ENCODE data around the gene MIEN1.

Gene MIEN1

DNA sequence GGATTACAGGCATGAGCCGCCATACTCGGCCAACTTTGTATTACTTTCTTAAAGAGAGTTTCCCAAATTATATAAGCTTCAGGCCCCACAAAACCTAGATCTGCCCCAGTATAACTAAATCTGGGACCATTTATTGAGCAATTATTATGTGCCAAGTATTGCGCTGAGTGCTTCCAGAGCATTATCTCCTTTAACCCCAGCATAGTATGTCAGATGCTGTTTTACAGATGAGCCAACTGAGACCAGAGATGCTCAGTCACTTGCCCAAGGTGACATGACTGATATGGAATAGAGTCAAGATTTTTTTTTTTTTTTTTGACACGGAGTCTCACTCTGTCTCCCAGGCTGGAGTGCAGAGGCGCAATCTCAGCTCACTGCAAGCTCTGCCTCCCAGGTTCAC lies 32.4 kb downstream of the MIEN1 start:
- no peak for FAIRE-seq
- no peak for DNase-seq (ENCODE audit: insufficient read length)
- TF ChIP-seq POLR2A (IDR thresholded peaks at IDR 0.05; ENCODE audit: low read depth, low read length) (no peak), TAF1 (IDR thresholded peaks at IDR 0.05; ENCODE audit: borderline replicate concordance, low read depth, low read length) (no peak), POLR2AphosphoS5 (IDR thresholded peaks at IDR 0.05; ENCODE audit: low read depth, low read length) (no peak)

GRCh38 chr17:39696731-39697130 lies 33.6 kb downstream of the MIEN1 start:
- FAIRE-seq (no peak), DNase-seq (ENCODE audit: insufficient read length) (no peak)
- TF ChIP-seq POLR2AphosphoS5 (IDR thresholded peaks at IDR 0.05; ENCODE audit: low read depth, low read length) (no peak), POLR2A (IDR thresholded peaks at IDR 0.05; ENCODE audit: low read depth, low read length) (no peak), TAF1 (IDR thresholded peaks at IDR 0.05; ENCODE audit: borderline replicate concordance, low read depth, low read length) (no peak)

DNA sequence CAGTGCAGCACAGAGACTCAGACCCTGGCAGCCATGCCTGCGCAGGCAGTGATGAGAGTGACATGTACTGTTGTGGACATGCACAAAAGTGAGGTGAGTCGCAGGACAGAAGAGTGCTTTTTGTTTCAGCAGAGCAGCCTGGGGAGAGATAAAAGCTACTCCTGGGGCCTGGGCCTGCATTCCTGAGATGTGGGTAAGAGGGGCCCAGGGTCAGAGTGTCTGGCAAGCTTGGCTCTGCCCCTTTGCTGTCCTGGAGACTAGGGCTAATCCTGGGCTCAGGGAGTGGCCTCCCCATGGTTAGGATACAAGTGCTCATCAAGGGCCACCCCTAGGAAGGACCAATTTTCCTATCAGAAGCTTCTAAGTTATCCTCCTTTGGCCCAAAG lies 35.2 kb downstream of the MIEN1 start:
- TF ChIP-seq POLR2AphosphoS5 (IDR thresholded peaks at IDR 0.05; ENCODE audit: low read depth, low read length): no peak
- no peak for TF ChIP-seq TAF1 (IDR thresholded peaks at IDR 0.05; ENCODE audit: borderline replicate concordance, low read depth, low read length)
- TF ChIP-seq POLR2A (IDR thresholded peaks at IDR 0.05; ENCODE audit: low read depth, low read length): no peak
- FAIRE-seq: no peak
- DNase-seq (ENCODE audit: insufficient read length): no peak

- DNase-seq (ENCODE audit: insufficient read length) (no peak), FAIRE-seq (no peak)
- TF ChIP-seq TAF1 (IDR thresholded peaks at IDR 0.05; ENCODE audit: borderline replicate concordance, low read depth, low read length): no peak
- no peak for TF ChIP-seq POLR2AphosphoS5 (IDR thresholded peaks at IDR 0.05; ENCODE audit: low read depth, low read length)
- TF ChIP-seq POLR2A (IDR thresholded peaks at IDR 0.05; ENCODE audit: low read depth, low read length): no peak
Observed at GRCh38 chr17:39694593-39694992, 35.7 kb downstream of the MIEN1 start.

- TF ChIP-seq POLR2AphosphoS5 (IDR thresholded peaks at IDR 0.05; ENCODE audit: low read depth, low read length) (no peak), POLR2A (IDR thresholded peaks at IDR 0.05; ENCODE audit: low read depth, low read length) (no peak), TAF1 (IDR thresholded peaks at IDR 0.05; ENCODE audit: borderline replicate concordance, low read depth, low read length) (no peak)
- DNase-seq (ENCODE audit: insufficient read length) (no peak), FAIRE-seq (no peak)
Observed at GRCh38 chr17:39688945-39689344, 41.4 kb downstream of the MIEN1 start.

GRCh38 chr17:39688475-39688835 lies 41.9 kb downstream of the MIEN1 start:
- DNase-seq (ENCODE audit: insufficient read length) (no peak), FAIRE-seq (no peak)
- TF ChIP-seq POLR2AphosphoS5 (IDR thresholded peaks at IDR 0.05; ENCODE audit: low read depth, low read length) (no peak), POLR2A (IDR thresholded peaks at IDR 0.05; ENCODE audit: low read depth, low read length) (no peak), TAF1 (IDR thresholded peaks at IDR 0.05; ENCODE audit: borderline replicate concordance, low read depth, low read length) (no peak)

- DNase-seq (ENCODE audit: insufficient read length) (peak; percentile 90), FAIRE-seq (peak; percentile 90)
- peak; percentile 86 for TF ChIP-seq POLR2A (IDR thresholded peaks at IDR 0.05; ENCODE audit: low read depth, low read length)
- TF ChIP-seq TAF1 (IDR thresholded peaks at IDR 0.05; ENCODE audit: borderline replicate concordance, low read depth, low read length): peak; percentile 74; the same call in 1 of the 2 replicates
- peak; percentile 63; the same call in 1 of the 2 replicates for TF ChIP-seq POLR2AphosphoS5 (IDR thresholded peaks at IDR 0.05; ENCODE audit: low read depth, low read length)
Observed at GRCh38 chr17:39687546-39688474, 42.5 kb downstream of the MIEN1 start, which contains the start of gene PGAP3. PGAP3 (minus strand) TSS chr17:39688057; CDS start chr17:39688014, 43 bp downstream.

- no peak for TF ChIP-seq TAF1 (IDR thresholded peaks at IDR 0.05; ENCODE audit: borderline replicate concordance, low read depth, low read length)
- TF ChIP-seq POLR2A (IDR thresholded peaks at IDR 0.05; ENCODE audit: low read depth, low read length): no peak
- no peak for TF ChIP-seq POLR2AphosphoS5 (IDR thresholded peaks at IDR 0.05; ENCODE audit: low read depth, low read length)
- FAIRE-seq (no peak), DNase-seq (ENCODE audit: insufficient read length) (no peak)
Observed at GRCh38 chr17:39687101-39687545, 43.2 kb downstream of the MIEN1 start.

DNA sequence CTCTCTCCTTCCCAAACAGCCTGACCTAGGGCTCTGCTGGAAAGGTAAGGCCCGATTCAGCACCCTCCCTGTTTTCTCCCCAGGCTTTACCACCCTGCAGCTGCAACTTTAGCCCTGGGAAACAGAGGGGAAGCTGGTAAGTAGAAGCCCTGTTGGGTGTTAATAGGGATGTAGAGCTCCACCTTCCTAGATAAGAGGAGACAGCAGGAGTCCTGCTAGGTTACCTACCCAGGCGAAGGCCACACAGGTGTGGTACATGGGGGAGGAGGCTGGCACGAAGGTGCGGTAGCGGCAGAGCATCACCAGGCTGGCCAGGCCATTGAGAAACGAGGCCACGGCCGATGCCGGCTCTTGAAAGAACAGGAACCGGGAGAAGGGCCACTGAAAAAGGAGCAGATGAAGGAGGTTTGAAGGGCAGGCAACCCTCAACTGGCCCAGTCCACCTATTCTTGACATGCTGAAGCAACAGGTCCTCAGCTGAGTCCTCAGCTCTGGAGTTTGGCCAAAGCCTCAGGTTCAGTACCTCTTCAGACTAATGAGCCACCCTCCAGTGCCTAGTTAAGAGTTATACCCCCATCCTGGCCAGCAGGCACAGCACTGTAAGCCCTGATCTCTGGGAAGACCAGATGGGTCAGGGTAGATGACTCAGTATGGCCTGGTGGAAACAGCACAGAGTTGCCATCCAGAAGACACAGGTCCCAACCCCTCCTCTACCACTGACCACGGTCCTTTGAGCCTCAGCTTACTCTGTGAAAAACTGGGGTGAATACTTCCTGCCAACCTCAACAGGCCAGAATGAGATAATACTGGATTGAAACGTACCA lies 45.8 kb downstream of the MIEN1 start:
- TF ChIP-seq POLR2AphosphoS5 (IDR thresholded peaks at IDR 0.05; ENCODE audit: low read depth, low read length) (no peak), POLR2A (IDR thresholded peaks at IDR 0.05; ENCODE audit: low read depth, low read length) (no peak), TAF1 (IDR thresholded peaks at IDR 0.05; ENCODE audit: borderline replicate concordance, low read depth, low read length) (no peak)
- FAIRE-seq (no peak), DNase-seq (ENCODE audit: insufficient read length) (no peak)

DNA sequence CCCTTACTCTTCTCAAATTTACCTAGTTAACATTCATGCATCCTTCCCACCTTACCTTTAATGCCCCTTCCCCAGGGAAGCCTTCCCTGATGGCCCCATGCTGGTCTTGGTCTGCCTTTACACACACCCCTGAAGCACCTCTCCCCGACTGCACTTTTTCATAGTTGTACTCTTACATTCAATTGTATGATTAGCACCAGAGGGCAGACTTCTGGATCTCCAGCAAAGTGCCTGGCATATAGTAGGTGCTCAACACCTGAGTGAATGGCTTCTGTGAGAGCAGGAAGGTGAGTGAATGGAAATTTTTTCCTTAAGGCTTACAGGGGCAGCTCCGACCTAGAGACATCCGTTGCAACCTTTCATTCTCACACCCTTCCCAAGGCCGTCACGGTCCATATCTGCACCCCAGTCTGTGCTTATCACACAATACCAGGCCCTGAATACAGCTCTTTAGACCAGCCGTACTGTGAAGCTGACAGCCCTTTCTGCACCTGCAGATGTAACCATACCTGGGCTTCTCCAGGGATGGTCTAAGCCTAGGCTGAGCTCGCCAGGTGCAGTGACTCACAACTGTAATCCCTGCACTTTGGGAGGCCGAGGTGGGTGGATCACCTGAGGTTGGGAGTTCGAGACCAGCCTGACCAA lies 46.9 kb downstream of the MIEN1 start:
- DNase-seq (ENCODE audit: insufficient read length) (no peak), FAIRE-seq (no peak)
- TF ChIP-seq TAF1 (IDR thresholded peaks at IDR 0.05; ENCODE audit: borderline replicate concordance, low read depth, low read length) (no peak), POLR2A (IDR thresholded peaks at IDR 0.05; ENCODE audit: low read depth, low read length) (no peak), POLR2AphosphoS5 (IDR thresholded peaks at IDR 0.05; ENCODE audit: low read depth, low read length) (no peak)

Data from GM12892 (cell line).